GM12864 (cell line): Measurements from ENCODE around the gene CUL3.
A peak's percentile ranks its signal among the peaks of the same experiment; 100 is the strongest.

Source experiments
- DNase-seq: peaks from one replicate; pipeline ENCODE4 v3.0.0-alpha.2; 2011; ENCODE audit warnings: low read depth
- H3K4me3 ChIP-seq: 2 replicates; pipeline ENCODE4 v1.5.1; 2011; ENCODE audit warnings: mild to moderate bottlenecking, low read depth, low read length, control low read depth
- CTCF ChIP-seq: IDR thresholded peaks from 2 replicates; pipeline ENCODE4 v1.5.1; 2011; ENCODE audit warnings: low read depth, mild to moderate bottlenecking, moderate library complexity, low read length, control low read depth, inconsistent platforms; ENCODE audit errors: missing control alignments

The CUL3 gene

GRCh38 chr2:224570328-224570993, 14.7 kb downstream of the CUL3 start:
- no peak for TF ChIP-seq CTCF
- DNase-seq, result no peak
- H3K4me3 ChIP-seq, result no peak overlapping the region

- no peak for DNase-seq
- no peak for TF ChIP-seq CTCF
- H3K4me3 ChIP-seq, result no peak overlapping the region
These were observed 15.5 kb downstream of the CUL3 start for GRCh38 chr2:224569654-224570053.

GRCh38 chr2:224565452-224566035, 19.6 kb downstream of the CUL3 start:
- no peak for TF ChIP-seq CTCF
- H3K4me3 ChIP-seq, result no peak overlapping the region
- no peak for DNase-seq

GRCh38 chr2:224563537-224563936, 21.6 kb downstream of the CUL3 start:
- H3K4me3 ChIP-seq, result no peak overlapping the region
- TF ChIP-seq CTCF, result no peak
- DNase-seq, result no peak

GRCh38 chr2:224562831-224563230, 22.3 kb downstream of the CUL3 start:
- no peak overlapping the region for H3K4me3 ChIP-seq
- no peak for TF ChIP-seq CTCF
- no peak for DNase-seq

GRCh38 chr2:224561234-224562005, 23.7 kb downstream of the CUL3 start:
- TF ChIP-seq CTCF, result no peak
- peak; percentile 27 for DNase-seq
- no peak overlapping the region for H3K4me3 ChIP-seq
